IMR-90 (cell line): ENCODE measurements around the gene IFITM10. TPM values are rescaled to one million over a fixed set of nuclear protein-coding genes. Genes with fewer than 3 reads are reported as not detected.

Source experiments
- ATAC-seq: fragments of 200-7000 bp; cut with Tn5 transposase; 2 replicates; pipeline ENCODE4 v1.9.1; 2020; ENCODE audit warnings: low read depth, mild to moderate bottlenecking, moderate library complexity
- BruUV-seq: library from RNA; stranded (reverse); fragments of 400-500 nt; replicated peaks from 2 replicates; lab custom pipeline; 2021; lab: Mats Ljungman, UMichigan
- CTCF ChIA-PET: fragments of 300-600 bp; formaldehyde crosslinking; extraction: SDS; loops from one replicate; lab custom pipeline; 2021; ENCODE audit warnings: antibody characterized with exemption; lab: Yijun Ruan, JAX
- POLR2A ChIA-PET: fragments of 300-600 bp; sonication (Branson Sonifier 250); formaldehyde crosslinking; loops from one replicate; lab custom pipeline; 2022; ENCODE audit warnings: antibody characterized with exemption; ENCODE audit not compliant: unreplicated experiment; lab: Charles Lee
- DNase-seq: peaks from one replicate; pipeline ENCODE4 v3.0.0; 2013
- H2AFZ ChIP-seq: replicated peaks from 2 replicates; pipeline ENCODE3; 2013; ENCODE audit warnings: low read length, mild to moderate bottlenecking; ENCODE audit not compliant: poor library complexity
- H2AK5ac ChIP-seq: 2 replicates; pipeline ENCODE4 v1.6.1; 2013; ENCODE audit warnings: low read depth, low read length, inconsistent platforms
- H2AK9ac ChIP-seq: replicated peaks from 2 replicates; pipeline ENCODE3; 2013; ENCODE audit warnings: mild to moderate bottlenecking, low read depth, low read length, moderate library complexity; ENCODE audit not compliant: poor library complexity
- H2BK120ac ChIP-seq: 2 replicates; pipeline ENCODE4 v1.6.1; 2013; ENCODE audit warnings: low read depth, low read length, inconsistent platforms
- H2BK15ac ChIP-seq: 3 replicates; pipeline ENCODE4 v1.6.1; 2013; ENCODE audit warnings: low read depth, low read length, inconsistent platforms
- H2BK20ac ChIP-seq: 2 replicates; pipeline ENCODE4 v1.6.1; 2013; ENCODE audit warnings: low read depth, mild to moderate bottlenecking, inconsistent platforms, low read length, moderate library complexity
- H2BK5ac ChIP-seq: 2 replicates; pipeline ENCODE4 v1.6.1; 2013; ENCODE audit warnings: mild to moderate bottlenecking, low read depth, low read length, inconsistent platforms; ENCODE audit not compliant: poor library complexity, severe bottlenecking
- H3K14ac ChIP-seq: replicated peaks from 2 replicates; pipeline ENCODE4 v1.6.1; 2013; ENCODE audit warnings: low read depth, low read length, inconsistent platforms
- H3K18ac ChIP-seq: 2 replicates; pipeline ENCODE4 v1.6.1; 2013; ENCODE audit warnings: low read depth, low read length, control low read depth
- H3K23ac ChIP-seq: 2 replicates; pipeline ENCODE4 v1.6.1; 2013; ENCODE audit warnings: low read depth, low read length, inconsistent platforms
- H3K27ac ChIP-seq: 2 replicates; pipeline ENCODE4 v1.5.1; 2013; ENCODE audit warnings: mild to moderate bottlenecking, control low read depth, low read length; ENCODE audit not compliant: insufficient read depth
- H3K27me3 ChIP-seq: 2 replicates; pipeline ENCODE4 v1.6.1; 2013; ENCODE audit warnings: low read length; ENCODE audit not compliant: control insufficient read depth, insufficient read depth
- H3K36me3 ChIP-seq: 2 replicates; pipeline ENCODE4 v1.6.1; 2013; ENCODE audit warnings: low read length, mixed read lengths; ENCODE audit not compliant: control insufficient read depth, insufficient read depth
- H3K4ac ChIP-seq: 2 replicates; pipeline ENCODE4 v1.6.1; 2013; ENCODE audit warnings: low read depth, low read length, inconsistent platforms
- H3K4me1 ChIP-seq: 2 replicates; pipeline ENCODE4 v1.6.1; 2013; ENCODE audit warnings: low read length, mixed read lengths; ENCODE audit not compliant: control insufficient read depth, insufficient read depth
- H3K4me2 ChIP-seq: 2 replicates; pipeline ENCODE4 v1.6.1; 2013; ENCODE audit warnings: low read depth, mild to moderate bottlenecking, control low read depth, low read length, moderate library complexity
- H3K4me3 ChIP-seq: 2 replicates; pipeline ENCODE4 v1.5.1; 2013; ENCODE audit warnings: low read depth, mild to moderate bottlenecking, control low read depth, low read length, moderate library complexity; ENCODE audit not compliant: insufficient read depth
- H3K56ac ChIP-seq: 2 replicates; pipeline ENCODE4 v1.6.1; 2013; ENCODE audit warnings: low read length, inconsistent platforms; ENCODE audit not compliant: insufficient read depth; ENCODE audit errors: extremely low read depth
- H3K79me1 ChIP-seq, 2 experiments: 2 replicates each; pipeline ENCODE4 v1.6.1; 2013; ENCODE audit warnings: low read length in 2 of 2, inconsistent platforms in 1 of 2, low read depth in 1 of 2
- H3K9ac ChIP-seq: 2 replicates; pipeline ENCODE4 v1.6.1; 2013; ENCODE audit warnings: low read depth, low read length, control low read depth
- H3K9me1 ChIP-seq: 2 replicates; pipeline ENCODE4 v1.6.1; 2013; ENCODE audit warnings: low read length, inconsistent platforms; ENCODE audit not compliant: insufficient read depth
- H3K9me3 ChIP-seq: 2 replicates; pipeline ENCODE4 v1.6.1; 2013; ENCODE audit warnings: low read length; ENCODE audit not compliant: control insufficient read depth, insufficient read depth
- H4K20me1 ChIP-seq: 2 replicates; pipeline ENCODE4 v1.6.1; 2013; ENCODE audit warnings: low read length, inconsistent platforms; ENCODE audit not compliant: insufficient read depth
- H4K5ac ChIP-seq: 2 replicates; pipeline ENCODE4 v1.6.1; 2013; ENCODE audit warnings: mild to moderate bottlenecking, low read depth, low read length, control low read depth
- H4K8ac ChIP-seq, 2 experiments: 2 replicates each; pipeline ENCODE4 v1.6.1; 2013; ENCODE audit warnings: low read depth in 2 of 2, low read length in 2 of 2, control low read depth in 1 of 2, inconsistent platforms in 1 of 2
- H4K91ac ChIP-seq: 2 replicates; pipeline ENCODE4 v1.6.1; 2013; ENCODE audit warnings: low read depth, low read length, inconsistent platforms; ENCODE audit not compliant: insufficient read depth
- BHLHE40 ChIP-seq: fragments of 150-350 bp; IDR thresholded peaks from 2 replicates; pipeline ENCODE4 v1.6.1; 2016; ENCODE audit warnings: mild to moderate bottlenecking, low read depth, low read length
- CEBPB ChIP-seq: IDR thresholded peaks from 2 replicates; pipeline ENCODE4 v1.6.1; 2012; ENCODE audit warnings: low read depth, low read length, improper control_type of control experiment
- CHD1 ChIP-seq: IDR thresholded peaks from 2 replicates; pipeline ENCODE4 v1.6.1; 2012; ENCODE audit warnings: low read depth, low read length, improper control_type of control experiment
- FOS ChIP-seq: fragments of 150-350 bp; IDR thresholded peaks from 2 replicates; pipeline ENCODE4 v1.6.1; 2016; ENCODE audit warnings: low read depth, low read length
- MAFK ChIP-seq: IDR thresholded peaks from 2 replicates; pipeline ENCODE4 v1.6.1; 2012; ENCODE audit warnings: low read depth, low read length, improper control_type of control experiment
- MAZ ChIP-seq: IDR thresholded peaks from 2 replicates; pipeline ENCODE4 v1.6.1; 2012; ENCODE audit warnings: low read depth, mild to moderate bottlenecking, low read length, improper control_type of control experiment, moderate library complexity, borderline replicate concordance
- MXI1 ChIP-seq: IDR thresholded peaks from 2 replicates; pipeline ENCODE4 v1.6.1; 2012; ENCODE audit warnings: low read depth, mild to moderate bottlenecking, low read length, moderate library complexity, borderline replicate concordance
- NFE2L2 ChIP-seq: fragments of 150-350 bp; IDR thresholded peaks from 2 replicates; pipeline ENCODE4 v1.6.1; 2016; ENCODE audit warnings: low read depth, mild to moderate bottlenecking, low read length
- POLR2A ChIP-seq: IDR thresholded peaks from 2 replicates; pipeline ENCODE4 v1.6.1; 2012; ENCODE audit warnings: mild to moderate bottlenecking, low read depth, low read length
- RAD21 ChIP-seq: IDR thresholded peaks from 2 replicates; pipeline ENCODE4 v1.6.1; 2012; ENCODE audit warnings: low read length, improper control_type of control experiment
- SMC3 ChIP-seq: fragments of 150-350 bp; IDR thresholded peaks from 2 replicates; pipeline ENCODE4 v1.6.1; 2016; ENCODE audit warnings: low read depth, mild to moderate bottlenecking, antibody characterized with exemption, low read length, moderate library complexity
- WGBS, 2 experiments: methylation state at CpG; one replicate each; pipeline versions ENCODE4 v1.1.5 to v1.1.7; 2013; ENCODE audit warnings: missing lambda C conversion rate in 2 of 2; ENCODE audit not compliant: insufficient read length in 1 of 2; ENCODE audit errors: extremely low coverage in 2 of 2; 5-methylcytosine and 5-hydroxymethylcytosine counted together
- dilution Hi-C: fragments of 300-500 bp; cut with HindIII; formaldehyde crosslinking; loops from one replicate; pipeline ENCODE4 v1.14.3; 2018; ENCODE audit warnings: low sequenced_read_pairs; ENCODE audit not compliant: unreplicated experiment
- in situ Hi-C: fragments of 300-500 bp; cut with MboI; formaldehyde crosslinking; loops from 3 replicates; pipeline ENCODE4 v1.14.3; 2019; ENCODE audit warnings: low sequenced_read_pairs, inconsistent platforms, mixed read lengths
- intact Hi-C: fragments of 100-400 bp; cut with micrococcal nuclease; formaldehyde crosslinking; loops from 2 replicates; pipeline ENCODE4 v1.10.0; 2022
- polyA plus RNA-seq, 3 experiments: library from polyadenylated mRNA; depleted of rRNA; stranded (reverse); fragments of >200 nt; gene quantifications; 2 replicates each; pipeline ENCODE4 v1.2.3, GENCODE V29; 2012; ENCODE audit warnings: low replicate concordance in 1 of 3
- total RNA-seq: library from RNA; depleted of rRNA; stranded (reverse); fragments of >200 nt; gene quantifications from 2 replicates; pipeline ENCODE4 v1.2.3, GENCODE V29; 2012
- TF ChIP-seq, protein P1 (sequence below): fragments of 150-350 bp; IDR thresholded peaks from 2 replicates; pipeline ENCODE4 v1.6.1; 2017; ENCODE audit warnings: mild to moderate bottlenecking, antibody characterized with exemption, low read length, low read depth
- TF ChIP-seq, protein P2 (sequence below): fragments of 150-350 bp; IDR thresholded peaks from 2 replicates; pipeline ENCODE4 v1.6.1; 2016; ENCODE audit warnings: low read depth, mild to moderate bottlenecking, low read length, moderate library complexity, borderline replicate concordance

The IFITM10 gene
- total and polyA plus RNA-seq, 2 of the 4 experiments (the other 2 are of a cell fraction): 0.15 to 0.18 TPM

DNA sequence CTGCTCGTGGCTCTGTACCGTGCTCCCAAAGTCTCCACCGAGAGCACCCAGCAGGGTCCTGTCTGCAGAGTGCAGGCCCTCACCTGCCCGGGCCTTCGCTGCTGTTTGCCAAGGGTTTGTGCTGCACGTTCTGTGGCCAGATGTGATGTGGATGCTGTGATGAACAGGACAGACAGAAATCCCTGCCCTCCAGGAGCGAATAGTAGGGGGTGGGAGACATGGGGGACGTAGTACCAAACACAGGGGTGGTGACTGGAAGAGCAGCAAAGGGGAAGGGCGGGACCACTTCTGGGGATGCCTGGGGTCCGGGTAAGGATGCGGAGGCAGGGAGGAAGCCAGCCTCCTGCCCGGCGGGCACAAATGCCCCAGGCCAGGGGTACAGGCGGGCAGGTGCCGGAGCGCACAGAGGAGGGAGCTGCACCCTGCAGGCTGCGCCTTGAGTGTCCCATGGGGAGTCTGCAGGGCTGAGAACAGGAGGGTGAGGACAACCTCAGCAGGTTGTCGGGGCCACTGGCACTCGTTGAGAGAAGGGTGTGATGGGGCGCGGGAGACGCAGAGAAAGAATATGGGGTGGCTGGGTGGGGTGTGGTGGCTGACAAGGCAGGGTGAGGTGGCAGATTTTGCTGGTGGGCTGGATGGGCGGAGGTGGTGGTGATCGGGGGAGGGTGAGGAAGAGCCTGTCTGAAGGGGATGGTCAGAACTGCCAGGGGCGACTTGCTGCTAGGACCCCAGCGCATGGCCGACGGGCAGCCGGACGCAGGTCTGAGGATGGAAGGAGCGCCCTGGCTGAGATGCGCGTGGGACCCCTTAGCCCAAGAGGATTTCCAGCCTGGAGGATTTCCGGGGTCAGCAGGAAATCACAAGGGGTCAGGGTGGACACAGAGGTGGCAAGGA lies 29.7 kb upstream of the IFITM10 start (continued):
- TF ChIP-seq FOS: no peak

DNA sequence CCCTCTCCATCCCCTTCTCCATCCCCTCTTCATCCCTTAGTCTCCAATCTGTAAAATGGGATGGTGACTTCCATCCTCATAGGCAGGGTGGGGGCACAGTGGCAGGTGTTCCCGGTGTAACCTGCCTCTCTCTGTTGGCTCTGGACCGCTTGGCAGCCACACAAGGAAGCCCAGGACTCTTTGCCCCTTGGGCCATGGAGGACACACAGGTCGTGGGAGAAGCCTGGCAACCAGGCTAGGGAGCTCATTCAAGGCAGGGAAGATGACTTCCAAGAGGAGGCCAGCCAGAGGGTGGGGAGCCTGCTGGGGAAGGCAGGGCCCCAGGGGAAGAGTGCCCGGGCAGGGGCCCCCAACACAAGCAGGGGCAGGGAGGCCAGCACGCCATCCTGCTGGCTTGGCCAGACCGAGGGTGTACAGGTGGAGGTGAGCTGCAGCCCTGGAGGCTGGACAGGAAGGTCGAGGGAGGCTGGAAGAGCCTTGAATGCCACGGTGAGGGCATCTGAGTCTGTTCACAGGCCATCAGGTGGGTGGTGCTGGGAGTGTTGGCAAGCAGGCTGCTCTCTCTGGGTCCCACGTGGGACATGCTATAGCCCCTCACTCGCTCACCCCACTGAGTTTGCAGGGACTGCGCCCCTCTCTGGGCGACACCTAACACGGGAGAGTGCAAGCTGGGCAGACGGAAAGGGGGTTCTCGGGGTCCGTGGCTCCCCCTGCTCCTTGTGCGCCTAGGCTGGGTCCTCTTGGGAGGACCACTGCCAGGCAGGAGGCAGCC lies 28.8 kb upstream of the IFITM10 start:
- Histone ChIP-seq H3K79me1 (no peaks in the 10 kb centered on the region), H3K27ac (no peak overlapping the region), H3K9me3 (peaks cover 9% of the 10 kb centered on the region), H3K4me1 (peaks cover 3% of the 10 kb centered on the region; the same call in 1 of the 2 replicates), H3K36me3 (no peaks in the 10 kb centered on the region), H3K56ac (no peak overlapping the region), H4K20me1 (no peaks in the 10 kb centered on the region; the same call in 1 of the 2 replicates), H2BK5ac (no peak overlapping the region), H2AK5ac (no peak overlapping the region), H2BK120ac (no peak overlapping the region), H2AK9ac (no peak overlapping the region), H3K9ac (no peak overlapping the region), H3K14ac (no peak overlapping the region), H3K27me3 (peaks cover 46% of the 10 kb centered on the region), H2BK15ac (no peak overlapping the region), H4K8ac (no peak overlapping the region), H2AFZ (no peak overlapping the region), H2BK20ac (no peak overlapping the region), H3K4me3 (no peak overlapping the region), H3K4me2 (no peak overlapping the region), H3K23ac (no peak overlapping the region), H4K91ac (no peak overlapping the region), H4K5ac (no peak overlapping the region), H3K4ac (no peak overlapping the region), H3K9me1 (no peaks in the 10 kb centered on the region), H3K18ac (no peak overlapping the region)
- 100% methylated on average over 1 of the region's 17 CpGs; no CpG with 5 or more reads in 1 of the 2 experiments for WGBS, 2 experiments
- dilution Hi-C loops (no loop called here), in situ Hi-C loops (no loop called here), intact Hi-C loops (no loop called here)
- ChIA-PET CTCF (no interaction called here), POLR2A (no interaction called here)
- no TSS peak for BruUV-seq
- DNase-seq (no peak), ATAC-seq (no peak)
- TF ChIP-seq RAD21: no peak
- no peak for TF ChIP-seq MAFK
- TF ChIP-seq, protein P1, sequence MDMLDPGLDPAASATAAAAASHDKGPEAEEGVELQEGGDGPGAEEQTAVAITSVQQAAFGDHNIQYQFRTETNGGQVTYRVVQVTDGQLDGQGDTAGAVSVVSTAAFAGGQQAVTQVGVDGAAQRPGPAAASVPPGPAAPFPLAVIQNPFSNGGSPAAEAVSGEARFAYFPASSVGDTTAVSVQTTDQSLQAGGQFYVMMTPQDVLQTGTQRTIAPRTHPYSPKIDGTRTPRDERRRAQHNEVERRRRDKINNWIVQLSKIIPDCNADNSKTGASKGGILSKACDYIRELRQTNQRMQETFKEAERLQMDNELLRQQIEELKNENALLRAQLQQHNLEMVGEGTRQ: no peak
- TF ChIP-seq, protein P2, sequence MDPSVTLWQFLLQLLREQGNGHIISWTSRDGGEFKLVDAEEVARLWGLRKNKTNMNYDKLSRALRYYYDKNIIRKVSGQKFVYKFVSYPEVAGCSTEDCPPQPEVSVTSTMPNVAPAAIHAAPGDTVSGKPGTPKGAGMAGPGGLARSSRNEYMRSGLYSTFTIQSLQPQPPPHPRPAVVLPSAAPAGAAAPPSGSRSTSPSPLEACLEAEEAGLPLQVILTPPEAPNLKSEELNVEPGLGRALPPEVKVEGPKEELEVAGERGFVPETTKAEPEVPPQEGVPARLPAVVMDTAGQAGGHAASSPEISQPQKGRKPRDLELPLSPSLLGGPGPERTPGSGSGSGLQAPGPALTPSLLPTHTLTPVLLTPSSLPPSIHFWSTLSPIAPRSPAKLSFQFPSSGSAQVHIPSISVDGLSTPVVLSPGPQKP: no peak
- TF ChIP-seq MXI1: no peak
- TF ChIP-seq SMC3: no peak
- TF ChIP-seq CEBPB: no peak
- TF ChIP-seq BHLHE40: no peak
- TF ChIP-seq CHD1: no peak
- TF ChIP-seq NFE2L2: no peak
- no peak for TF ChIP-seq POLR2A
- TF ChIP-seq MAZ: no peak
